Naive B cell (primary cell): ENCODE data around the gene HBD. TPM values are rescaled to one million over a fixed set of nuclear protein-coding genes. Genes with fewer than 3 reads are reported as not detected.

Source experiments
- ATAC-seq, 2 donors: fragments of 150-1000 bp; cut with Tn5 transposase; 2 replicates each; pipeline ENCODE4 v1.10.0; 2021; ENCODE audit warnings: low read depth in 2 of 2, mild to moderate bottlenecking in 2 of 2, moderate library complexity in 2 of 2
- DNase-seq: peaks from one replicate; pipeline ENCODE4 v3.0.0; 2022
- H3K27ac Mint-ChIP-seq, 6 donors: one replicate each; pipeline ENCODE4 v1.8.0; 2020 to 2022; ENCODE audit warnings: mild to moderate bottlenecking in 6 of 6, mixed read lengths in 6 of 6, moderate library complexity in 5 of 6, inconsistent platforms in 2 of 6
- H3K27me3 Mint-ChIP-seq, 3 donors: one replicate each; pipeline ENCODE4 v1.8.0; 2021 to 2022; ENCODE audit warnings: mixed read lengths in 3 of 3, mild to moderate bottlenecking in 1 of 3
- H3K36me3 Mint-ChIP-seq, 2 donors: one replicate each; pipeline ENCODE4 v1.8.0; 2020 to 2022; ENCODE audit warnings: mixed read lengths in 2 of 2, inconsistent platforms in 1 of 2, mild to moderate bottlenecking in 1 of 2
- H3K4me1 Mint-ChIP-seq, 3 donors: one replicate each; pipeline ENCODE4 v1.8.0; 2020 to 2022; ENCODE audit warnings: mixed read lengths in 3 of 3, inconsistent platforms in 1 of 3, mild to moderate bottlenecking in 1 of 3, moderate library complexity in 1 of 3
- H3K4me3 Mint-ChIP-seq, 8 donors: one replicate each; pipeline ENCODE4 v1.8.0; 2020 to 2022; ENCODE audit warnings: mild to moderate bottlenecking in 8 of 8, mixed read lengths in 8 of 8, moderate library complexity in 8 of 8, inconsistent platforms in 2 of 8
- H3K9me3 Mint-ChIP-seq, 7 donors: one replicate each; pipeline ENCODE4 v1.8.0; 2020 to 2022; ENCODE audit warnings: mixed read lengths in 7 of 7, mild to moderate bottlenecking in 5 of 7, inconsistent platforms in 2 of 7, moderate library complexity in 1 of 7
- polyA plus RNA-seq, 6 donors: library from polyadenylated mRNA; unstranded; fragments of 300-500 nt; fragmentation: Illumina TruSeq; gene quantifications; one replicate each; pipeline ENCODE4 v1.2.3, GENCODE V29; 2021; ENCODE audit warnings: low read depth in 6 of 6

HBD gene
- polyA plus RNA-seq, 6 donors from 2014 or later: 1.8 TPM; not detected in 5

GRCh38 chr11:5237420-5237819 is 3.1 kb upstream of the HBD start:
- no peak for ATAC-seq

GRCh38 chr11:5235364-5236095 is 1.2 kb upstream of the HBD start:
- Mint-ChIP-seq H3K4me1 (peaks cover 5 to 8% (median 8%) of the 10 kb centered on the region in 3 donors), H3K4me3 (peak overlapping the region in 1 of 8 donors; percentile 36)
- no peak for ATAC-seq

More at GRCh38 chr11:5237420-5237819, 3.1 kb upstream of the HBD start:
- H3K4me3 Mint-ChIP-seq: no peak overlapping the region
- no peaks in the 10 kb centered on the region for H3K9me3 Mint-ChIP-seq
- H3K27ac Mint-ChIP-seq: no peak overlapping the region
- peaks cover 0 to 16% (median 5%) of the 10 kb centered on the region in 3 donors for H3K27me3 Mint-ChIP-seq
- peaks cover 5 to 8% (median 8%) of the 10 kb centered on the region in 3 donors for H3K4me1 Mint-ChIP-seq
- H3K36me3 Mint-ChIP-seq: no peaks in the 10 kb centered on the region
- DNase-seq: no peak

GRCh38 chr11:5233307-5233706 is 976 bp downstream of the HBD start:
- DNase-seq (no peak), ATAC-seq (no peak)
- H3K9me3 Mint-ChIP-seq: no peaks in the 10 kb centered on the region
- peaks cover 5 to 8% (median 8%) of the 10 kb centered on the region in 3 donors for H3K4me1 Mint-ChIP-seq
- peaks cover 4 to 16% (median 5%) of the 10 kb centered on the region in 3 donors for H3K27me3 Mint-ChIP-seq
- H3K4me3 Mint-ChIP-seq: no peak overlapping the region
- H3K27ac Mint-ChIP-seq: no peak overlapping the region
- no peaks in the 10 kb centered on the region for H3K36me3 Mint-ChIP-seq

More at GRCh38 chr11:5235364-5236095, 1.2 kb upstream of the HBD start:
- no peak for DNase-seq
- no peaks in the 10 kb centered on the region for H3K36me3 Mint-ChIP-seq
- H3K9me3 Mint-ChIP-seq: no peaks in the 10 kb centered on the region
- peaks cover 0 to 16% (median 5%) of the 10 kb centered on the region in 3 donors for H3K27me3 Mint-ChIP-seq
- no peak overlapping the region for H3K27ac Mint-ChIP-seq

- DNase-seq (no peak), ATAC-seq (no peak)
- H3K4me1 Mint-ChIP-seq: peaks cover 5 to 8% (median 8%) of the 10 kb centered on the region in 3 donors
- H3K27me3 Mint-ChIP-seq: peaks cover 4 to 16% (median 5%) of the 10 kb centered on the region in 3 donors
- H3K27ac Mint-ChIP-seq: no peak overlapping the region
- H3K36me3 Mint-ChIP-seq: no peaks in the 10 kb centered on the region
- no peak overlapping the region for H3K4me3 Mint-ChIP-seq
- no peaks in the 10 kb centered on the region for H3K9me3 Mint-ChIP-seq
These were observed 1.5 kb downstream of the HBD start for GRCh38 chr11:5232821-5233220.

GRCh38 chr11:5232176-5232575 is 2.1 kb downstream of the HBD start:
- no peak overlapping the region for H3K4me3 Mint-ChIP-seq
- peaks cover 4 to 11% (median 5%) of the 10 kb centered on the region in 3 donors for H3K27me3 Mint-ChIP-seq
- no peak for ATAC-seq
- no peak overlapping the region for H3K27ac Mint-ChIP-seq
- DNase-seq: no peak
- H3K9me3 Mint-ChIP-seq: no peaks in the 10 kb centered on the region
- H3K36me3 Mint-ChIP-seq: no peaks in the 10 kb centered on the region
- H3K4me1 Mint-ChIP-seq: peaks cover 5 to 8% (median 8%) of the 10 kb centered on the region in 3 donors

DNA sequence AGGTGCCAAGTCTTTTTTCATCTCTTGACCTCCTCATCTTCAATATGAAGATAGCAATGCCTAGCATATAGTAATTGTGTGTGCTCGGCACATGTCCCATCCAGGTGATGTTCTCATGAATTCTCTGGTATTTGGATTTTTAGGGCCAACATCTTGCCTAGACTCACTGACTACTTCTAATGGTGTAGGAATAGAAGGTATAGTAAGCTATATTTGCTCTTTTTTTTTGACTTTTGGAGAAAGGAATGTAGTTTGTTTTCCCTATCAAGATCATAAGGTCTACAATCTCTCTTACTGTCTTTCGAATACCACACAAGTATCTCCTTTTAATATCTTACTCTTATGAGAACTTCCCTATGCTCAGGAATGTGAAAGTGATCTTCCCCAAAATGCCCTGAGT is 3.2 kb downstream of the HBD start:
- peaks cover 5 to 8% (median 8%) of the 10 kb centered on the region in 3 donors for H3K4me1 Mint-ChIP-seq
- H3K9me3 Mint-ChIP-seq: no peaks in the 10 kb centered on the region
- DNase-seq: no peak
- H3K4me3 Mint-ChIP-seq: no peak overlapping the region
- ATAC-seq: no peak
- no peak overlapping the region for H3K27ac Mint-ChIP-seq
- H3K36me3 Mint-ChIP-seq: no peaks in the 10 kb centered on the region
- H3K27me3 Mint-ChIP-seq: peaks cover 4 to 11% (median 5%) of the 10 kb centered on the region in 3 donors

DNA sequence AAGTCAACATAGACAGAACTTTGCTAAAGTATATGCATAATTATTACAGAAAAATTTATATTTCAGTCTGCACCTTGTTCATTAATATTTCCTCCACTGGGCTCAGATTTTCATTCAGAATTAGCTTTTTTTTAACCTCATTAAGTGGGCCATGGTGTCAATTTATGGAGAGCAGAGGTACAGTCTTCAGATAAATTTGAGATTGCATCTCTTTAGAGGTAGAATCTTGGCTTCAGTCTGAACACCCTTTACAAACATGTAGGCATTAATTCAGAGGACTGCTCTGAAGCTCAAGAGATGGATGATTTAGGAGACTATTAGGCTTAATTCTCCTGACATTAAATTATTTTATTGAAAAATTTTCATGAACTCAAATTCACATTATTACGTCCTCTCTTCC is 4.0 kb downstream of the HBD start:
- Mint-ChIP-seq H3K27ac (no peak overlapping the region), H3K4me1 (peaks cover 5 to 8% (median 7%) of the 10 kb centered on the region in 3 donors), H3K27me3 (peaks cover 3 to 4% (median 4%) of the 10 kb centered on the region in 3 donors), H3K4me3 (no peak overlapping the region), H3K9me3 (no peaks in the 10 kb centered on the region), H3K36me3 (no peaks in the 10 kb centered on the region)
- DNase-seq (no peak), ATAC-seq (no peak)

- Mint-ChIP-seq H3K27me3 (peaks cover 0 to 6% (median 0%) of the 10 kb centered on the region in 3 donors), H3K36me3 (no peaks in the 10 kb centered on the region), H3K9me3 (no peaks in the 10 kb centered on the region), H3K4me1 (peaks cover 5 to 8% (median 7%) of the 10 kb centered on the region in 3 donors), H3K4me3 (no peak overlapping the region), H3K27ac (no peak overlapping the region)
- DNase-seq (no peak), ATAC-seq (no peak)
These were observed 4.5 kb downstream of the HBD start for GRCh38 chr11:5229796-5230195.

- DNase-seq (no peak), ATAC-seq (no peak)
- Mint-ChIP-seq H3K9me3 (no peaks in the 10 kb centered on the region), H3K4me3 (no peak overlapping the region), H3K4me1 (peaks cover 2 to 4% (median 4%) of the 10 kb centered on the region in 3 donors), H3K27ac (no peak overlapping the region), H3K36me3 (no peaks in the 10 kb centered on the region), H3K27me3 (peaks cover 0 to 8% (median 0%) of the 10 kb centered on the region in 3 donors)
These were observed 4.9 kb downstream of the HBD start for GRCh38 chr11:5229356-5229755.

DNA sequence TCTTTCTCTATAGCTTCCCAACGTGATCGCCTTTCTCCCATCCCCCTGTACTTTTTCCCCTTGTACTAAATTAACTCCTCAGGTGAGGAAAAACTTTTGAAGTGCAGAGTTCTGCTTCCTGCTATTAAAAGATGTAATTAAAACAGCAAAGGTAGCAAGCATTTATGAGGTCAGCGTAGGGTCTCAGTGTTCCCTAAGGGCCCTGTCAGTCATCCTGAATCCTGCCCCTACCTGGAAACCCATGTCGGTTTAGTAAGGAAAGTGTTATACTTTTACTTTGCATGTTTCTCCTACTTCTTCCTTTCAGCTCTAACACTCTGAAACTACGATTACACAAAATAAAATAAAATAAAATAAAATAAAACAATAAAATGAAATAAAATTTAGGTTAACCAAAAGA is 6.2 kb downstream of the HBD start:
- no peak for ATAC-seq
- no peak overlapping the region for H3K4me3 Mint-ChIP-seq
- no peaks in the 10 kb centered on the region for H3K36me3 Mint-ChIP-seq
- DNase-seq: no peak
- peaks cover 0 to 8% (median 0%) of the 10 kb centered on the region in 3 donors for H3K27me3 Mint-ChIP-seq
- H3K4me1 Mint-ChIP-seq: no peaks in the 10 kb centered on the region
- no peaks in the 10 kb centered on the region for H3K9me3 Mint-ChIP-seq
- no peak overlapping the region for H3K27ac Mint-ChIP-seq

DNA sequence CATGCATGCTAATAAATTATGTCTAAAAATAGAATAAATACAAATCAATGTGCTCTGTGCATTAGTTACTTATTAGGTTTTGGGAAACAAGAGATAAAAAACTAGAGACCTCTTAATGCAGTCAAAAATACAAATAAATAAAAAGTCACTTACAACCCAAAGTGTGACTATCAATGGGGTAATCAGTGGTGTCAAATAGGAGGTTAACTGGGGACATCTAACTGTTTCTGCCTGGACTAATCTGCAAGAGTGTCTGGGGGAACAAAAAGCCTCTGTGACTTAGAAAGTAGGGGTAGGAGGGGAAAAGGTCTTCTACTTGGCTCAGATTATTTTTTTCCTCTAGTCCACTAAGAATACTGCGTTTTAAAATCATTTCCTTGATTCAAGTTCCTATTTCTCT is 6.6 kb downstream of the HBD start:
- ATAC-seq (no peak), DNase-seq (no peak)
- no peaks in the 10 kb centered on the region for H3K9me3 Mint-ChIP-seq
- H3K36me3 Mint-ChIP-seq: no peaks in the 10 kb centered on the region
- H3K4me3 Mint-ChIP-seq: no peak overlapping the region
- no peak overlapping the region for H3K27ac Mint-ChIP-seq
- peaks cover 0 to 8% (median 0%) of the 10 kb centered on the region in 3 donors for H3K27me3 Mint-ChIP-seq
- no peaks in the 10 kb centered on the region for H3K4me1 Mint-ChIP-seq

- Mint-ChIP-seq H3K27ac (no peak within 1 kb of the TSS), H3K4me3 (no peak within 1 kb of the TSS), H3K9me3 (peaks cover 0 to 6% (median 0%) of the 10 kb centered on the region in 7 donors), H3K4me1 (no peaks in the 10 kb centered on the region), H3K36me3 (no peaks in the 10 kb centered on the region), H3K27me3 (peaks cover 0 to 8% (median 0%) of the 10 kb centered on the region in 3 donors)
- DNase-seq (no peak), ATAC-seq (no peak)
These were observed 7.5 kb downstream of the HBD start, which contains the start of gene HBB for GRCh38 chr11:5226732-5227310. TSS of gene HBB (minus strand) at chr11:5227071. CDS start at chr11:5227021, 50 bp downstream.

- peaks cover 0 to 11% (median 0%) of the 10 kb centered on the region in 3 donors for H3K27me3 Mint-ChIP-seq
- H3K36me3 Mint-ChIP-seq: no peaks in the 10 kb centered on the region
- ATAC-seq (no peak), DNase-seq (no peak)
- peaks cover 0 to 9% (median 0%) of the 10 kb centered on the region in 7 donors for H3K9me3 Mint-ChIP-seq
- H3K4me1 Mint-ChIP-seq: no peaks in the 10 kb centered on the region
- H3K27ac Mint-ChIP-seq: no peak overlapping the region
- H3K4me3 Mint-ChIP-seq: no peak overlapping the region
These were observed 8.8 kb downstream of the HBD start for GRCh38 chr11:5225480-5225871.
